ENCODE data around the gene ENPP6. TPM values are rescaled to one million over a fixed set of nuclear protein-coding genes. Genes with fewer than 3 reads are reported as not detected.
"Not testable (repeated sequence)": the region's sequence is repeated elsewhere in the genome, so short reads cannot be mapped to it uniquely, and the experiment has no call there.

ENPP6 gene
- total and polyA plus RNA-seq, 4 donors, result 0.02 to 0.37 (median 0.10) TPM

- Histone ChIP-seq H3K9ac (ENCODE audit: insufficient read depth in 1 of 2, low read length in 2 of 2) (no peak overlapping the region), H3K4me1 (ENCODE audit: control insufficient read depth in 5 of 5, insufficient read depth in 5 of 5, low read length in 5 of 5) (peaks cover 0 to 3% (median 0%) of the 10 kb centered on the region in 5 donors), H3K36me3 (ENCODE audit: control insufficient read depth in 4 of 4, insufficient read depth in 4 of 4, low read length in 4 of 4) (no peaks in the 10 kb centered on the region), H3K4me3 (no peak overlapping the region), H3K9me3 (ENCODE audit: control insufficient read depth in 4 of 4, insufficient read depth in 3 of 4, low read length in 3 of 4) (no peaks in the 10 kb centered on the region), H3K27me3 (ENCODE audit: control insufficient read depth in 3 of 3, insufficient read depth in 3 of 3, low read length in 2 of 3) (no peaks in the 10 kb centered on the region), H3K27ac (ENCODE audit: low read depth in 1 of 2, low read length in 1 of 2) (no peak overlapping the region)
- no peak for TF ChIP-seq CTCF (IDR thresholded peaks at IDR 0.05; ENCODE audit: control extremely low read depth, extremely low read depth)
- ATAC-seq (ENCODE audit: insufficient read depth, low FRiP score), result no peak
- WGBS, 2 donors, result 91 to 94% methylated on average over 6 of the region's 6 CpGs
- DNase-seq, result peak in 1 of 3 donors; percentile 12
Measured at GRCh38 chr4:184058026-184058425, 159.6 kb downstream of the ENPP6 start.

GRCh38 chr4:184056877-184057276, 160.8 kb downstream of the ENPP6 start:
- no peak for ATAC-seq (ENCODE audit: insufficient read depth, low FRiP score)
- WGBS, 2 donors, result 82 to 85% methylated on average over 14 of the region's 14 CpGs
- H3K9ac ChIP-seq (ENCODE audit: insufficient read depth in 1 of 2, low read length in 2 of 2), result no peak overlapping the region
- H3K27ac ChIP-seq (ENCODE audit: low read depth in 1 of 2, low read length in 1 of 2), result no peak overlapping the region
- peaks cover 0 to under 1% (median 0%) of the 10 kb centered on the region in 4 donors for H3K9me3 ChIP-seq (ENCODE audit: control insufficient read depth in 4 of 4, insufficient read depth in 3 of 4, low read length in 3 of 4)
- no peaks in the 10 kb centered on the region for H3K27me3 ChIP-seq (ENCODE audit: control insufficient read depth in 3 of 3, insufficient read depth in 3 of 3, low read length in 2 of 3)
- H3K4me3 ChIP-seq, result no peak overlapping the region
- H3K4me1 ChIP-seq (ENCODE audit: control insufficient read depth in 5 of 5, insufficient read depth in 5 of 5, low read length in 5 of 5), result peaks cover 0 to 3% (median 0%) of the 10 kb centered on the region in 5 donors
- TF ChIP-seq CTCF (IDR thresholded peaks at IDR 0.05; ENCODE audit: control extremely low read depth, extremely low read depth), result no peak
- DNase-seq, result no peak
- no peaks in the 10 kb centered on the region for H3K36me3 ChIP-seq (ENCODE audit: control insufficient read depth in 4 of 4, insufficient read depth in 4 of 4, low read length in 4 of 4)

GRCh38 chr4:184053434-184053833, 164.2 kb downstream of the ENPP6 start:
- ATAC-seq (ENCODE audit: insufficient read depth, low FRiP score), result no peak
- no peak for TF ChIP-seq CTCF (IDR thresholded peaks at IDR 0.05; ENCODE audit: control extremely low read depth, extremely low read depth)

GRCh38 chr4:184052616-184053015, 165.1 kb downstream of the ENPP6 start:
- DNase-seq, result no peak
- 87 to 93% methylated on average over 2 of the region's 2 CpGs for WGBS, 2 donors
- Histone ChIP-seq H3K36me3 (ENCODE audit: control insufficient read depth in 4 of 4, insufficient read depth in 4 of 4, low read length in 4 of 4) (no peaks in the 10 kb centered on the region), H3K27me3 (ENCODE audit: control insufficient read depth in 3 of 3, insufficient read depth in 3 of 3, low read length in 2 of 3) (no peaks in the 10 kb centered on the region), H3K9me3 (ENCODE audit: control insufficient read depth in 4 of 4, insufficient read depth in 3 of 4, low read length in 3 of 4) (peaks cover 0 to 7% (median 0%) of the 10 kb centered on the region in 4 donors), H3K4me1 (ENCODE audit: control insufficient read depth in 5 of 5, insufficient read depth in 5 of 5, low read length in 5 of 5) (no peaks in the 10 kb centered on the region), H3K9ac (ENCODE audit: insufficient read depth in 1 of 2, low read length in 2 of 2) (no peak overlapping the region), H3K4me3 (no peak overlapping the region), H3K27ac (ENCODE audit: low read depth in 1 of 2, low read length in 1 of 2) (no peak overlapping the region)
- no peak for TF ChIP-seq CTCF (IDR thresholded peaks at IDR 0.05; ENCODE audit: control extremely low read depth, extremely low read depth)
- no peak for ATAC-seq (ENCODE audit: insufficient read depth, low FRiP score)

More at GRCh38 chr4:184053434-184053833, 164.2 kb downstream of the ENPP6 start:
- Histone ChIP-seq H3K27ac (ENCODE audit: low read depth in 1 of 2, low read length in 1 of 2) (no peak overlapping the region), H3K36me3 (ENCODE audit: control insufficient read depth in 4 of 4, insufficient read depth in 4 of 4, low read length in 4 of 4) (no peaks in the 10 kb centered on the region), H3K9me3 (ENCODE audit: control insufficient read depth in 4 of 4, insufficient read depth in 3 of 4, low read length in 3 of 4) (peaks cover 0 to 7% (median 0%) of the 10 kb centered on the region in 4 donors), H3K4me3 (no peak overlapping the region), H3K4me1 (ENCODE audit: control insufficient read depth in 5 of 5, insufficient read depth in 5 of 5, low read length in 5 of 5) (peaks cover 0 to under 1% (median 0%) of the 10 kb centered on the region in 5 donors), H3K27me3 (ENCODE audit: control insufficient read depth in 3 of 3, insufficient read depth in 3 of 3, low read length in 2 of 3) (no peaks in the 10 kb centered on the region), H3K9ac (ENCODE audit: insufficient read depth in 1 of 2, low read length in 2 of 2) (no peak overlapping the region)
- 79 to 92% methylated on average over 5 of the region's 5 CpGs for WGBS, 2 donors
- no peak for DNase-seq

GRCh38 chr4:184051262-184051661, 166.4 kb downstream of the ENPP6 start:
- not testable (repeated sequence) for ATAC-seq (ENCODE audit: insufficient read depth, low FRiP score); H3K9me3 ChIP-seq (ENCODE audit: control insufficient read depth in 4 of 4, insufficient read depth in 3 of 4, low read length in 3 of 4); H3K36me3 ChIP-seq (ENCODE audit: control insufficient read depth in 4 of 4, insufficient read depth in 4 of 4, low read length in 4 of 4); DNase-seq; H3K27ac ChIP-seq (ENCODE audit: low read depth in 1 of 2, low read length in 1 of 2); H3K4me1 ChIP-seq (ENCODE audit: control insufficient read depth in 5 of 5, insufficient read depth in 5 of 5, low read length in 5 of 5); H3K9ac ChIP-seq (ENCODE audit: insufficient read depth in 1 of 2, low read length in 2 of 2); H3K4me3 ChIP-seq; H3K27me3 ChIP-seq (ENCODE audit: control insufficient read depth in 3 of 3, insufficient read depth in 3 of 3, low read length in 2 of 3)
- WGBS, 2 donors, result 98% methylated on average over 4 of the region's 4 CpGs
